GM12872 (cell line): ENCODE measurements around the gene RNF213.

Experiments
- CTCF ChIP-seq: IDR thresholded peaks from 3 replicates; pipeline ENCODE4 v1.5.1; 2011; ENCODE audit warnings: low read depth, mild to moderate bottlenecking, low read length, moderate library complexity; ENCODE audit not compliant: insufficient read depth

Gene RNF213

GRCh38 chr17:80319262-80319998 is 58.8 kb downstream of the RNF213 start:
- TF ChIP-seq CTCF: no peak

- TF ChIP-seq CTCF: no peak
These were observed 59.3 kb downstream of the RNF213 start for GRCh38 chr17:80319999-80320344.

GRCh38 chr17:80320496-80320895 is 59.8 kb downstream of the RNF213 start:
- TF ChIP-seq CTCF: no peak

GRCh38 chr17:80322864-80323263 is 62.2 kb downstream of the RNF213 start:
- no peak for TF ChIP-seq CTCF

- TF ChIP-seq CTCF: no peak
These were observed 63.3 kb downstream of the RNF213 start for GRCh38 chr17:80323982-80324381.

- no peak for TF ChIP-seq CTCF
These were observed 66.9 kb downstream of the RNF213 start for GRCh38 chr17:80327518-80327917.

GRCh38 chr17:80328634-80329380 is 68.2 kb downstream of the RNF213 start:
- TF ChIP-seq CTCF: no peak
